Activated naive CD8-positive, alpha-beta T cell treated with anti-CD3 and anti-CD28 coated beads for 36 hours (primary cell): Measurements from ENCODE around the gene SLC26A8. TPM values are rescaled to one million over a fixed set of nuclear protein-coding genes. Genes with fewer than 3 reads are reported as not detected.

Source experiments
- DNase-seq: peaks from one replicate; pipeline ENCODE4 v3.0.0; 2021
- H3K27ac Mint-ChIP-seq: one replicate; pipeline ENCODE4 v1.8.0; 2022; ENCODE audit warnings: mild to moderate bottlenecking, moderate library complexity, mixed read lengths
- H3K27me3 Mint-ChIP-seq: one replicate; pipeline ENCODE4 v1.8.0; 2022; ENCODE audit warnings: mild to moderate bottlenecking, mixed read lengths
- H3K36me3 Mint-ChIP-seq: one replicate; pipeline ENCODE4 v1.8.0; 2021; ENCODE audit warnings: mild to moderate bottlenecking, mixed read lengths
- H3K4me1 Mint-ChIP-seq: one replicate; pipeline ENCODE4 v1.8.0; 2021; ENCODE audit warnings: mixed read lengths
- H3K4me3 Mint-ChIP-seq: one replicate; pipeline ENCODE4 v1.8.0; 2022; ENCODE audit warnings: mild to moderate bottlenecking, moderate library complexity, mixed read lengths
- H3K9me3 Mint-ChIP-seq: one replicate; pipeline ENCODE4 v1.8.0; 2022; ENCODE audit warnings: mixed read lengths
- total RNA-seq, 2 experiments: library from RNA; stranded (reverse); gene quantifications; one replicate each; pipeline ENCODE4 v1.2.3, GENCODE V29; 2021

The SLC26A8 gene
- total RNA-seq, 2 experiments from 2014 or later = 0.06 TPM; not detected in 1

GRCh38 chr6:36061236-36061635 lies 36.8 kb upstream of the SLC26A8 start:
- H3K36me3 Mint-ChIP-seq = peaks cover 36% of the 10 kb centered on the region

DNA sequence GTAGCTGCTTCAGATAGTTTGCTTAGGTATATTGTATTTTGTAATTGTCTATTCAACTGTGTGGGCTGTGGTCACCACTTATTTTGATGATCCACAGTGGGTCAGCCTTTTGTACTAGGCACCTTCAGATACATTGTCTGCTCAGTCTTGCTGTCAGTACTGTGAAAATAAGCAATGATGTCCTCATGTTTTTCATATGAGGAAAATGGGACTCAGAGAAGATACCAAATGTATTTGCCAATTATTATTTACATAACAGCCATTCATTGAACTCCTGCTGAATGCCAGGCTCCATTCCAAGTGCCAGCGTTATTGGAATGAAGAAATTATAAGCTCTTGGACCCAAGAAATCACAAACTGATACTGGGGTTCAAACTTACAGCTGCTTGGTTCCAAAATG lies 31.7 kb upstream of the SLC26A8 start:
- Mint-ChIP-seq H3K27ac (no peak overlapping the region), H3K4me3 (no peak overlapping the region), H3K36me3 (peaks cover 20% of the 10 kb centered on the region), H3K9me3 (no peaks in the 10 kb centered on the region), H3K4me1 (peaks cover 13% of the 10 kb centered on the region), H3K27me3 (no peaks in the 10 kb centered on the region)
- no peak for DNase-seq

More at GRCh38 chr6:36061236-36061635, 36.8 kb upstream of the SLC26A8 start:
- no peak overlapping the region for H3K27ac Mint-ChIP-seq
- no peaks in the 10 kb centered on the region for H3K9me3 Mint-ChIP-seq
- no peak for DNase-seq
- H3K27me3 Mint-ChIP-seq = no peaks in the 10 kb centered on the region
- H3K4me3 Mint-ChIP-seq = no peak overlapping the region
- H3K4me1 Mint-ChIP-seq = peaks cover 28% of the 10 kb centered on the region

DNA sequence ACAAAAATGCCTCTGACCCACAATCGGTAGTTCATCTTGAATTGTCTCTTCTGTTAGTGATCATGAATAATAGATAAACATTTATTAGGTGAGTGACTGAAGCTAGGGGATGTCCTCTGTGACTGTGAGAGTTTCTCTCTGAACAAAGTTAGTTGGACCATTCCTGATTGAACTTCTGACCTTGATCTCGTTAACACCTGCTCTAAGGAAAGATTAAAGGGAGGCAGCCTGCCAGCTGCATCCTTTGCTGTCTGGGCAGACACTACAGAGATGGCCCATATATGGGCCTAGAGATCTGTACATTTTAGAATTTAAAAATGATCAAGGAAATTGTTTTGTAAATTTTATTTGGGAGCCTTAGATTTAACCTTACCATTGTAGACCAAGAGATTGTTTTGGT lies 30.5 kb upstream of the SLC26A8 start:
- H3K4me3 Mint-ChIP-seq = no peak overlapping the region
- DNase-seq = no peak
- peaks cover 14% of the 10 kb centered on the region for H3K36me3 Mint-ChIP-seq
- no peaks in the 10 kb centered on the region for H3K9me3 Mint-ChIP-seq
- H3K4me1 Mint-ChIP-seq = peaks cover 13% of the 10 kb centered on the region
- no peaks in the 10 kb centered on the region for H3K27me3 Mint-ChIP-seq
- H3K27ac Mint-ChIP-seq = no peak overlapping the region

GRCh38 chr6:36054415-36054814 lies 30.0 kb upstream of the SLC26A8 start:
- no peaks in the 10 kb centered on the region for H3K9me3 Mint-ChIP-seq
- no peaks in the 10 kb centered on the region for H3K27me3 Mint-ChIP-seq
- H3K4me3 Mint-ChIP-seq = no peak overlapping the region
- H3K27ac Mint-ChIP-seq = no peak overlapping the region
- peaks cover 9% of the 10 kb centered on the region for H3K36me3 Mint-ChIP-seq
- no peak for DNase-seq
- H3K4me1 Mint-ChIP-seq = peaks cover 13% of the 10 kb centered on the region

DNA sequence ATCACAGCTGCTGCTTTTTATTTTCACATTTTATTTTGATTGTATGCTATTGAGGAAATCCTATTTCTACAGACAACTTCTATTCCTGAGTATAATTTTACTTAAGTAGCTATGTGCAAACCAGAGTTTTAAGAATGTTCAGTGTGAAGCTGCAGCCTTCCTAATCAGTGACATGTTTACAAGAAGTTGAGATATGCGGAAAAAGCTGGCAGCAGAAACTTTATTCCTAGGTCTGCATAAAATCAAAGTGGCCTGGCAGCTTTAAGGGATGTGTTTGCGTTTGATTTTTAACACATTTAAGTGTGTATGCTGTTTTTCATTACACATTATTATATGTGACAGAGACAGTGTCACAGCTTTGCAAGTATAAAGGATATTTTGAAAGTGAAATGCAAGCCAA lies 29.4 kb upstream of the SLC26A8 start:
- Mint-ChIP-seq H3K36me3 (peaks cover 6% of the 10 kb centered on the region), H3K27ac (no peak overlapping the region), H3K4me3 (no peak overlapping the region), H3K9me3 (no peaks in the 10 kb centered on the region), H3K27me3 (no peaks in the 10 kb centered on the region), H3K4me1 (peaks cover 13% of the 10 kb centered on the region)
- DNase-seq = no peak

GRCh38 chr6:36052097-36052496 lies 27.7 kb upstream of the SLC26A8 start:
- no peaks in the 10 kb centered on the region for H3K27me3 Mint-ChIP-seq
- no peak overlapping the region for H3K27ac Mint-ChIP-seq
- no peak for DNase-seq
- peaks cover 2% of the 10 kb centered on the region for H3K9me3 Mint-ChIP-seq
- H3K4me3 Mint-ChIP-seq = no peak overlapping the region
- peaks cover 9% of the 10 kb centered on the region for H3K36me3 Mint-ChIP-seq
- H3K4me1 Mint-ChIP-seq = peaks cover 13% of the 10 kb centered on the region

DNA sequence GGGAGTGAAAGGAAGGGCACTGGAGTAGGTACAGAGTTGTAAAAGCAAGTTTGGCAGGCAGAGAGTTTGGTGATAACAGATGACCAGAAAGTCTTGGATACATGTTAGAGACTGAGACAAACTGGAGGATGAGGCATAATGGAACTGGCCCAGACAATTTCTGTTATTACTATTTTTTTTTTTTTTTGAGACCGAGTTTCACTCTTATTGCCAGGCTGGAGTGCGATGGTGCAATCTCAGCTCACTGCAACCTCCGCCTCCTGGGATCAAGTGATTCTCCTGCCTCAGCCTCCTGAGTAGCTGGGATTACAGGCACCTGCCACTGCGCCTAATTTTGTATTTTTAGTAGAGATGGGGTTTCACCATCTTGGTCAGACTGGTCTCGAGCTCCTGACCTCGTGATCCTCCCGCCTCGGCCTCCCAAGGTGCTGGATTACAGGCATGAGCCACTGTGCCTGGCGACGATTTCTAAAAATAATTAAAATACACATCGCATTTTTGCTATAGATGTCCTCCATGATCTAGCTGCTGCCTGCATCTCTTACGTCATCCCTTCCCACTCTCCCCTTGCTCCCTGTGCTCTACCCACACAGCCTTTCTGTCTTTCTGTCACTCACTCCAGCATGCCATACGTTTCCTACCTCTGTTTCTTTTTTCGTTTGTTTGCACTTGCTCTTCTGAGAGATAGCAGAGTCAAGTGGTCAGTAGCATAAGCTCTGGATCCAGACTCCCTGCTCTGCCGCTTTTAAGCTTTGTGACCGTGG lies 26.7 kb upstream of the SLC26A8 start:
- DNase-seq = no peak
- Mint-ChIP-seq H3K27ac (no peak overlapping the region), H3K9me3 (peaks cover 2% of the 10 kb centered on the region), H3K36me3 (peaks cover 9% of the 10 kb centered on the region), H3K27me3 (no peaks in the 10 kb centered on the region), H3K4me3 (no peak overlapping the region), H3K4me1 (peaks cover 13% of the 10 kb centered on the region)

GRCh38 chr6:36050305-36050704 lies 25.9 kb upstream of the SLC26A8 start:
- no peak for DNase-seq
- Mint-ChIP-seq H3K4me1 (peaks cover 10% of the 10 kb centered on the region), H3K9me3 (peaks cover 2% of the 10 kb centered on the region), H3K27me3 (no peaks in the 10 kb centered on the region), H3K27ac (no peak overlapping the region), H3K4me3 (no peak overlapping the region), H3K36me3 (peaks cover 7% of the 10 kb centered on the region)

GRCh38 chr6:36049582-36049981 lies 25.1 kb upstream of the SLC26A8 start:
- peaks cover 7% of the 10 kb centered on the region for H3K36me3 Mint-ChIP-seq
- H3K27me3 Mint-ChIP-seq = no peaks in the 10 kb centered on the region
- H3K27ac Mint-ChIP-seq = no peak overlapping the region
- H3K4me1 Mint-ChIP-seq = peaks cover 6% of the 10 kb centered on the region
- H3K4me3 Mint-ChIP-seq = no peak overlapping the region
- DNase-seq = no peak
- peaks cover 2% of the 10 kb centered on the region for H3K9me3 Mint-ChIP-seq

DNA sequence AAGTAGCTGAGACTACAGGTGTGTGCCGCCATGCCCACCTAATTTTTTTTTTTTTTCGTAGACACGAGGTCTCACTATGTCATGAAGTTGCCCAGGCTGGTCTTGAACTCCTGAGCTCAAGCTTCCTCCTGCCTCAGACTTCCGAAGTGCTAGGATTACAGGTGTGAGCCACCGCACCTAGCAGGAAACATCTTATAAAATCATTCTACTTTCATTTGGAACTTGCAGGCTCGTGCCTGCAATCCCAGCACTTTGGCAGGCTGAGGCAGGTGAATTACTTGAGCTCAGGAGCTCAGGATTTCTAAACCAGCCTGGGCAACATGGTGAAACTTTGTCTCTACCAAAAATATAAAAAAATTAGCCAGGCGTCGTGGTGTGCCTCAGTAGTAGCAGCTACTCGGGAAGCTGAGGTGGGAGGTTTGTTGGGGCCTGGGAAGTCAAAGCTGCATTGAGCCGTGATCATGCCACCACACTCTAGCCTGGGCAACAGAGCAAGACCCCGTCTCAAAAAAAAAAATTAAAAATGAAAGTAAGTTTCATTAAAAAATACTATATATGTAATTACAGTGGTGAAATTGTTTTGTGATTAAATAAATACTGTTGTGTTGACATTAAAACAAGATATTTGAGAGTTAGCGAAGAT lies 18.3 kb upstream of the SLC26A8 start:
- no peaks in the 10 kb centered on the region for H3K27me3 Mint-ChIP-seq
- peaks cover 2% of the 10 kb centered on the region for H3K9me3 Mint-ChIP-seq
- no peak overlapping the region for H3K27ac Mint-ChIP-seq
- no peak for DNase-seq
- no peak overlapping the region for H3K4me3 Mint-ChIP-seq
- peaks cover 40% of the 10 kb centered on the region for H3K4me1 Mint-ChIP-seq
- H3K36me3 Mint-ChIP-seq = peaks cover 10% of the 10 kb centered on the region

GRCh38 chr6:36040958-36041357 lies 16.5 kb upstream of the SLC26A8 start:
- no peaks in the 10 kb centered on the region for H3K9me3 Mint-ChIP-seq

DNA sequence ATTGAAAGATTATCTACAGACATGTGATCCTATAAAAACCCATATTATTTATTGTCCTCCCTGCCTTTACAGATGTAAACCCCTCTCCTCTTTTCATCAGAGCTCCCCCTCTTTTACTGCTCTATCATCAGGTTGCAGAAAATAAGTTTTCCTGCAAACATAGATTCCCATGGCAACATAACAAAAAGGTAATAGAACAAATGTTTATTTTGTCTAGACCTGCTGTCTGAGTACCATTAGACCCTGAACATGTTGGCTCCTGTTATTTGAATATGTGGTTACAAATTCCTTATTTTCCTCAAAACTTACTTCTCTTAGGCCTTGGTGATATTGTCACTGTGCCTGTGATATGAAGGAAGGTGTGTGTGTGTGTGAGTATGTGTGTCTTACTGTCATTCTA lies 14.7 kb upstream of the SLC26A8 start:
- no peak for DNase-seq
- Mint-ChIP-seq H3K27ac (no peak overlapping the region), H3K36me3 (peaks cover 9% of the 10 kb centered on the region), H3K27me3 (no peaks in the 10 kb centered on the region), H3K9me3 (no peaks in the 10 kb centered on the region), H3K4me1 (peaks cover 53% of the 10 kb centered on the region), H3K4me3 (no peak overlapping the region)

More at GRCh38 chr6:36040958-36041357, 16.5 kb upstream of the SLC26A8 start:
- Mint-ChIP-seq H3K4me1 (peaks cover 42% of the 10 kb centered on the region), H3K4me3 (no peak overlapping the region), H3K36me3 (peaks cover 8% of the 10 kb centered on the region), H3K27me3 (no peaks in the 10 kb centered on the region), H3K27ac (no peak overlapping the region)
- no peak for DNase-seq

DNA sequence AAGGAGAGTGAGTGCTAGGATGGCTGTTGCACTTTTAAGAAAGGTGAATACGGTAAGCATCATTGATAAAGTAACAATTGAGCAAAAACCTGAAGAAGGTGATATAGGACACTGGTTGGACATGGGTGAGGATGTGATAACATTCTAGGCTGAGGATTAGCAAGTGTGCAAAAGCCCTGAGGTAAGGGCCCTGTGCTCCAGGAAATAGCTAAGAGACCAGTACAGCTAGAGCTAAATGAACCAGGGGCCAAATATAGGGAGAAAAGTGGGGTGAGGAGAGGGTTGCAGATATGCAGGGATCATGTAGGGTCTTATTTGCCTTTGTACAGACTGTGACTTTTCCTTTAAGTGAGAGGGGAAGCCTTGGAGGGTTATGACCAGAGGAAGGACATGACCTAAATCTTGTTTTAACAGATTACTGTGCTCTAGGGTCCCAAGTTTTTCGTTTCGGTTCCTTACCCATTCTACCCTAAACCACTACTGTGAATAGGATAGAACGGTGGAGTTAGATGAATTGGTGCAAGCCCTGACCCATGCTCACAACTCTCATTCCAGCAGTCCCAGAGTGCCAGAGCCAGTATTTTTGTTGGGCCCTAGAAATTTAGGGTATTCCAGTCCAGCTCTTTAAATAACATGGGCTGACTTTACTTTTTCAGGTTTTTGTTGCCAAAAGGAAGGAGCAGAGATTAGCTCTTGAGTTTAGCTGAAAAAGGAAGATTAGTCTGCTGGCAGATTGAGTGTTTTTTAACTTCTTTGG lies 13.9 kb upstream of the SLC26A8 start:
- no peaks in the 10 kb centered on the region for H3K27me3 Mint-ChIP-seq
- peaks cover 61% of the 10 kb centered on the region for H3K4me1 Mint-ChIP-seq
- H3K4me3 Mint-ChIP-seq = no peak overlapping the region
- H3K36me3 Mint-ChIP-seq = peaks cover 9% of the 10 kb centered on the region
- H3K9me3 Mint-ChIP-seq = no peaks in the 10 kb centered on the region
- H3K27ac Mint-ChIP-seq = no peak overlapping the region
- DNase-seq = no peak

DNA sequence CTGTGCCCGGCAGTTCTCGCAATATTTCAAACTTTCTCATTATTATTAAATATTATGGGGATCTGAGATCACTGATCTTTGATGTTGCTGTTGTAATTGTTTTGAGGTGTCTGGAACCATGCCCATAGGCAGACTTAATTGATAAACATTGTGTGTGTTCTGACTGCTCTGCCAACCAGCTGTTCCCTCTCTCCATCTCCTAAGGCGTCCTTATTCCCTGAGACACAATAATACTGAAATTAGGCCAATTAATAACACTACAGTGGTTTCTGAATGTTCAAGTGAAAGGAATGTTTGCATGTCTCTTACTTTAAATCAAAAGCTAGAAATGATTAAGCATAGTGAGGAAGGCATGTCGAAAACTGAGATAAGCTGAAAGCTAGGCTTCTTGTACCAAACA lies 10.8 kb upstream of the SLC26A8 start:
- Mint-ChIP-seq H3K9me3 (no peaks in the 10 kb centered on the region), H3K4me3 (no peak overlapping the region), H3K27ac (no peak overlapping the region), H3K4me1 (peaks cover 69% of the 10 kb centered on the region), H3K27me3 (no peaks in the 10 kb centered on the region), H3K36me3 (peaks cover 18% of the 10 kb centered on the region)
- DNase-seq = no peak

DNA sequence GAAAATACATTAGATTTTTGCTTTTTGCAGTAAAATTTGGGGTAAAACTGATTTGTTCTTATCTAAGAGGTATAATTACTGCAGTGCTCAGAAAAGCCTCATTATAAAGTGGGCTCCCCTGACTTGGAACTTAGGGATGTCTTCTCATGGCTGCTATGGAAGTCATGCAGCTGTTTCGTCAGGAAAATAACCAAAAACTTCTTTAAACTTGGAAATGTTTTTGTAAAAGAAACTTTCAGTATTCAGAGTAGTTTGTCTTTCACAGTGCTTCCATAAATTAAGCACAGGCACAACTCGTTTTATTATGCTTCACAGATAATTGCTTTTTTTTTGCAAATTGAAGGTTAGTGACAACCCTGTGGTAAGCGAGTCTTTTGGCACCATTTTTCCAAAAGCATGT lies 10.0 kb upstream of the SLC26A8 start:
- Mint-ChIP-seq H3K27me3 (no peaks in the 10 kb centered on the region), H3K4me1 (peaks cover 70% of the 10 kb centered on the region), H3K36me3 (peaks cover 21% of the 10 kb centered on the region), H3K4me3 (no peak overlapping the region), H3K27ac (no peak overlapping the region), H3K9me3 (no peaks in the 10 kb centered on the region)
- no peak for DNase-seq
